D721Med (cell line): ENCODE data around the gene SLC38A10.
A peak's percentile ranks its signal among the peaks of the same experiment; 100 is the strongest.

Source experiments
- DNase-seq: peaks from one replicate; pipeline ENCODE4 v3.0.0; 2011; ENCODE audit warnings: low spot score; ENCODE audit not compliant: insufficient read length
- FAIRE-seq: peaks from 2 replicates; lab custom pipeline; 2011; peaks lifted over from hg19 to GRCh38; lab: Jason Lieb, UNC
- TF ChIP-seq, protein P1 (sequence below): IDR thresholded peaks from 2 replicates; pipeline ENCODE4 v1.5.1; 2012; ENCODE audit warnings: mild to moderate bottlenecking, control low read depth; ENCODE audit not compliant: insufficient read depth; ENCODE audit errors: missing control alignments

SLC38A10 gene

DNA sequence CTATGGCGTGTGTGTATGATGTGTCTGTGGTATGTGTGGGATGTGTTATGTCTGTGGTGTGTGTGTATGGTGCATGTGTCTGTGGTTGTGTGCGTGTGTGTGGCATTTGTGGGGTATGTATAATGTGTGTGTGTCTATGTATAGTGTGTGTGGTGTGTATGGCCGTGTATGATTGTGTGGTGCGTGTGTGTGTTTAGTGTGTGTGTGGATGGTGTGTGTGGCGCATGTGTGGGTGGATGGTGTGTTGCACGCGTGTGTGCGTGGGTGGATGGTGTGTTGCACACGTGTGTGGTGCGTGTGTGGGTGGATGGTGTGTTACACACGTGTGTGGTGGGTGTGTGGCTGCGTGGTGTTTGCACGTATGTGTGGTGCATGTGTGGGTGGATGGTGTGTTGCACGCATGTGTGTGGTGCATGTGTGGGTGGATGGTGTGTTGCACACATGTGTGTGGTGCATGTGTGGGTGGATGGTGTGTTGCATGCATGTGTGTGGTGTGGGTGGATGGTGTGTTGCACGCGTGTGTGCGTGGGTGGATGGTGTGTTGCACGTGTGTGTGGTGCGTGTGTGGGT, 5.6 kb upstream of the SLC38A10 start:
- TF ChIP-seq, protein P1, sequence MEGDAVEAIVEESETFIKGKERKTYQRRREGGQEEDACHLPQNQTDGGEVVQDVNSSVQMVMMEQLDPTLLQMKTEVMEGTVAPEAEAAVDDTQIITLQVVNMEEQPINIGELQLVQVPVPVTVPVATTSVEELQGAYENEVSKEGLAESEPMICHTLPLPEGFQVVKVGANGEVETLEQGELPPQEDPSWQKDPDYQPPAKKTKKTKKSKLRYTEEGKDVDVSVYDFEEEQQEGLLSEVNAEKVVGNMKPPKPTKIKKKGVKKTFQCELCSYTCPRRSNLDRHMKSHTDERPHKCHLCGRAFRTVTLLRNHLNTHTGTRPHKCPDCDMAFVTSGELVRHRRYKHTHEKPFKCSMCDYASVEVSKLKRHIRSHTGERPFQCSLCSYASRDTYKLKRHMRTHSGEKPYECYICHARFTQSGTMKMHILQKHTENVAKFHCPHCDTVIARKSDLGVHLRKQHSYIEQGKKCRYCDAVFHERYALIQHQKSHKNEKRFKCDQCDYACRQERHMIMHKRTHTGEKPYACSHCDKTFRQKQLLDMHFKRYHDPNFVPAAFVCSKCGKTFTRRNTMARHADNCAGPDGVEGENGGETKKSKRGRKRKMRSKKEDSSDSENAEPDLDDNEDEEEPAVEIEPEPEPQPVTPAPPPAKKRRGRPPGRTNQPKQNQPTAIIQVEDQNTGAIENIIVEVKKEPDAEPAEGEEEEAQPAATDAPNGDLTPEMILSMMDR = no peak
- peak; percentile 29 for FAIRE-seq

DNA sequence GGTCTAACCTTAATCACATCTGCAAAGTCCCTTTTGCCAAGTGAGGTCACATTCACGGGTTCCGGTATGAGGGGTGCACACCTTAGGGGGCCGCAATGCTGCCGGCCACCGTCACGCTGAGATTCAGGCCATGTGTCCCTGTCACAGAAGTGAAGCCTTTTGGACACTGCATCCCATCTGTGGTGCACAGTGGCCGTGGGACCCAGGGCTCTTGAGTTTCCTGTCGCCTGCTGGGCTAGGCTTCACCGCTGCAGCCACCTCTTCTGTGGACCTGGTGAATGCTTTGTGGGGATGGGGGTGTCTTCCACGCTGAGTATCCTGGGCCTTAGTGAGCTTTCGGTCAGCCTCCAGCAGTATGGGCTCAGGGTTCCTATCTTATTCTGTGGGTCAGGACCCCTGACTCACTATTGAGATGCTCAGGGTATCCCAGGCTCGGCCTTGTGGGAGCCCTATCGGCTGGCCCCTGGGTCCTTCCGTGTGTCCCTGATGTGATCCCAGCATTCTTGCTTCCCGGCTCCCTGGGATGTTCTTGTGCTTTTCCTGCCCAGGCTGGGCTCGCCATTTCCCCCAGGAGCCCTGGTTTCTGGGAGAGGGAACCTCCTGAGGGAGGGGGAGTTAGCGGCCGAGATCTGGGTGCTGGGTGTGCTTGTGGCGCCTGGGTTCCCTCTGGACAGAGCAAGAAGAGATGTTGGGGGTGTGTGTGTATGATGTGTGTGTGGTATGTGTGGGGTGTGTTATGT, 4.9 kb upstream of the SLC38A10 start:
- DNase-seq (no peak), FAIRE-seq (no peak)
- TF ChIP-seq, protein P1 = no peak

More for the DNA sequence above, 5.6 kb upstream of the SLC38A10 start:
- DNase-seq = no peak

DNA sequence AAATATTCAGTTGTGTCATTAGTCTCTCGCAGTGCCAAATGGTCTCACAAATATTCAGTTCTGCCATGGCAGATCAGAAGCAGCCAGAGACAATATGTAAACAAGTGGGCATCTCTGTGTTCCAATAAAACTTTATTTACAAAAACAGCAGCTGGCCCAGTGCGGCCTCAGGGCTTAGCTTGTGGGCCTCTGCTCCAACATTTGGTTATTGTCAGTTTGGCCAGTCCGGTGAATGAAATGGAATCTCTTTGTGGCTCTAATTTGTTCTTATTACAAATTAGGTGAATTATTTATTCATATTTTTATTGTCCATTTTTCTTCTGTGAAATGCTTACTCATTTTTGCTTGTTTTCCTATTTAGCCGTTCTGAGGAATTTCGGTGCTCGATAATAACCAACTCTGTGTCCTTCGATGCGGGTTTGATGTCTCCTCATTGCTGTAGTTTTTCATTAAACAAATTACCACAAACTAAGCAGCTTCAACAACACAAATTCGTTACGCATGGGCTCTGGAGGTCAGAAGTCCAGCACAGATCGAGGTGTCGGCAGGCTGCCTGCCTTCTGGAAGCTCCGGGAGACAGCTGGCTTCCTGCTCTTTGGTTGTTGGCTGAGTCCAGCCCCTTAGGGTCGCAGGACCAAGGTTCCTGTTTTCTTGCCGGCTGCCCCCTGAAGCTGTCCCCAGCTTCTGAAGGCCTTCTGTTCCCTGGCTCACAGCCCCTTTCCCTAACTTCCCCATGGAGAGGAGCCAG, 4.1 kb upstream of the SLC38A10 start:
- TF ChIP-seq, protein P1 = no peak
- DNase-seq (no peak), FAIRE-seq (no peak)

DNA sequence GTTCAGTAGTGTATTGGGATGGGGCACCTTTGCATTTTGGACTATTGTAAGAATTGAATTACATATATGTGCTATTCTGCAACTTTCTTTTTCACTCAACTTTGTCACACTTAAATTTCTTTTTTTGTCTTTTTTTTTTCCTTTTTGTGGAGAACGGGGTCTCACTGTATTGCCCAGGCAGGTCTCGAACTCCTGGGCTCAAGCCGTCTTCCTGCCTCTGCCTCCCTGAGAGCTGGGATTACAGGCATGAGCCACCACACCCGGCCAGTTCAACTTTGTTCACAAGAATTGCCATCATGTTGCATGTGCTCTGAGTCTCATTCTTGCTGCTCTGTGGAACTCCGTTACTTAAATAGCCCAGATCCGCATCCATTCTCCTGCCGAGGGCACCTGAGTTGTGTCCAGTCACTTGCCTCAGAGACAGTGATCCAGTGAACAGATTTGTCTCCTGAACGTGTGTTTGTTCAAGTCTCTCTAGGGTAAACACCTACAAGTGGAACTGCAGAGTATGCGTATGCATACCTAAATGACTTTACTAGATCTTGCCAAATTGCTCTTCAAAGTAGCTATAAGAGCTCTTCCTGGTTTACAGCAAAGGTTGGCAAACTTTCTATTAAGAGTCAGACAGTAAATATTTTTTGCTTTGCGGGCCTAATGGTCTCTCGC, 3.4 kb upstream of the SLC38A10 start:
- TF ChIP-seq, protein P1 = no peak
- FAIRE-seq = no peak
- DNase-seq = no peak

DNA sequence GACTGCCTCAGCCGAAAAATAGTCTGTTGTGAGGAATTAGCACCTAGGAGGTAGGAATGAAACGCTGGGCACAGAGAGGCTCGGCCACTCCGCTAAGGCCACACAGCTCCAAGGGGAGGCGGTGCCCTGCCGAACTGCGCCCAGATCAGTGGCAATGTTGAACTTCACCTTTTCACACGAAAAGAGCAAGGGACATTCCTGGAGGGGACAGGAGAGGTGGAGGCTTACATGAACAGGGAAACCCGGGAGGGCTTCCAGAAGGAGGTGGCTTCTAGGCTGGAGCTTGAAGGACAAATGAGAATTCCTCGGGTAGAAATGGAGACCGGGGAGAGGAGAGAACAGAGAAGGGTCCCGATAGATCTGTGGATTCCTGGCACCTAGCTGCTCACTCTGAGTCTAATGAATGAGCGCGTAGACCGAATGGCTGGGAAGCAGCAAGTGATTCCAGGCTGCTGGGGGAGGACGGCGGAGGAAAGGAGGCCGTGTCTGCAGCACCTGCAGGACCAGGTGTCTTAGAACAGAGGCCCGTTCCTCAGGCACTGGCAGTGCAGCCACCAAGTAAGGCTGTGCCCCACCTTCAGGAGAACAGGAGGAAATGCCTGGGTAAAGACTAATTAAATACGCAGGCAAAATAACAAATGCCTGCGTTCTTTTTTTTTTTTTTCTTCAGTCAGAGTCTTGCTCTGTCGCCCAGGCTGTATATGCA, 722 bp upstream of the SLC38A10 start:
- TF ChIP-seq, protein P1 = peak; percentile 41
- DNase-seq = no peak
- FAIRE-seq = no peak

DNA sequence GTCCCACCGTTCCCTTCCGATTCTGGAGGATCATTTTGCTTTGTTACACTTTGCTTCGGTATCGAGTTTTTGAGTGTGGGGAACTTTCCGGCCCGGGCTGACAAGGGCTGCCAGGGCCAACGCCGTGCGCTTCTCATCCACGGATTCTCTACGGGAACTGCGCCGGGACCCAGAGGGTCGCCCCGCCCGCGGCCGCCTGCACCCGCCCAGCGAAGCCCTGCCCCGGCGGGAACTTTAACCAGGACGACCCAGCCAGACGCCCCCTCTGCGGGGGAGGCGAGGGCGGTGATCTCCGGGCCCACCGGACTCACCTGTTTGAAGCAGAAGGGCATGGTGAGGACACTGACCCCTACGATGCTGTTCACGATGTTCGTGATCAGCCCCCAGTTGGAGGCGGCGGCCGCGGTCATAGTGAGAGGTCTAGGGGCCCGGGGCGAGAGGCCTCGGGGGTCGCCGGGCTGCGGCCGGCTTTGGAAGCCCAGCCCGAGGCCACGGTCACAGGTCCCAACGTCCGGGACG, 536 bp downstream of the SLC38A10 start:
- TF ChIP-seq, protein P1 = no peak
- FAIRE-seq (no peak), DNase-seq (no peak)
